WTC11 (cell line): ENCODE results near the gene DBNL.

Experiments used
- GABPB1 ChIP-seq: sonication (generic); formaldehyde crosslinking; IDR thresholded peaks from 2 replicates; pipeline ENCODE4 v1.8.1; 2023; ENCODE audit warnings: mild to moderate bottlenecking, missing genetic modification reagents
- NR3C1 ChIP-seq: sonication (generic); formaldehyde crosslinking; conservative IDR thresholded peaks from 2 replicates; pipeline ENCODE4 v1.8.1; 2023; ENCODE audit warnings: low read depth, mild to moderate bottlenecking, missing genetic modification reagents
- TF ChIP-seq, protein P1 (sequence below): sonication (generic); formaldehyde crosslinking; IDR thresholded peaks from 2 replicates; pipeline ENCODE4 v1.8.0; 2022; ENCODE audit warnings: mild to moderate bottlenecking, missing genetic modification reagents
- TF ChIP-seq, protein P2 (sequence below): sonication (generic); formaldehyde crosslinking; conservative IDR thresholded peaks from 2 replicates; pipeline ENCODE4 v1.8.1; 2022; ENCODE audit warnings: mild to moderate bottlenecking, missing genetic modification reagents
- TF ChIP-seq, protein P3 (sequence below): fragments of 200-600 bp; IDR thresholded peaks from 2 replicates; pipeline ENCODE4 v1.8.0; 2022; ENCODE audit warnings: antibody characterized with exemption

DNA sequence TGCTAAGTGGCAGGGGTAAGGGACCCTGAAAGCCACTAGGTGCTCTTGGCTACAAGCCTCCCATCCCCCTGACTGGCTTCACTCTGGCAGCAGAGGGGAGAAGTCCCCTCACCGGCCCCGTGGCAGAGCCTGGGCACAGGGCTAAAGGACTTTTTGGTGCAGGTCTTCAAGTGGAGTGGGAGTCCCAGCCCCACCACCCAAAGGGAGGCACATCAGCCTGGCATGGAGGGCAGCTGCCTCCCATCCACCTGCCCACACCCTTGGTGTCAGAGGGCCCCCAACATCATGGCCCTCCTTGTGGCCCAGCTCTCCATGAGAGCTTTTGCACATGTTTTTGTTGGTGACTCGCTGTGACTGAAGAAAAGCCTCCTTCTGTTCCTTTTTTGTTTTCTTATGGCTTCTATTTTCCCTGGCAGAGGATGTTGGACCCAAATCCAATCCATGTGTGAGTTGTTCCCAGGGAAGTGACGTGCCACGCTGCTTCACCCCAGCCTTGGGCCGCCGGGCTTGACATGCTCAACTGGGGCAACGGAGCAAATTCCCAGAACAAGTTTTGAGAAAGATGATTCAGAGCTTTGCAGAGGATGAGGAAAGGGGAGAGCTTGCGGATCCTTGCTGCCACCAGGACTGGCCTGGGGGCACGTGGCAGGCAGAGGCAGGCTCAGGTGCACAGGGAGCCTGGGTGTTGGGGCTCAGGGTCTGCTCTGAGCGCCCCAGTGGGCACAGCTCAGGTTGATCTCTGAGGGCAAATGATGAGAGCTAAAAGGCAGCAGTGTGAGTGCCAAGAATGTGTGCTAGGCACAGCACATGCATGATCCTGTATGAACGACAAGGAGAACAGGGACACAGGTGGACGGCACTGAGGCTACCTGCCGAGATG lies 57.7 kb downstream of the DBNL start:
- TF ChIP-seq NR3C1 (CRISPR knock-in tag), result no peak
- TF ChIP-seq, protein P1, sequence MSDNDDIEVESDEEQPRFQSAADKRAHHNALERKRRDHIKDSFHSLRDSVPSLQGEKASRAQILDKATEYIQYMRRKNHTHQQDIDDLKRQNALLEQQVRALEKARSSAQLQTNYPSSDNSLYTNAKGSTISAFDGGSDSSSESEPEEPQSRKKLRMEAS (CRISPR knock-in tag), result no peak
- TF ChIP-seq, protein P2, sequence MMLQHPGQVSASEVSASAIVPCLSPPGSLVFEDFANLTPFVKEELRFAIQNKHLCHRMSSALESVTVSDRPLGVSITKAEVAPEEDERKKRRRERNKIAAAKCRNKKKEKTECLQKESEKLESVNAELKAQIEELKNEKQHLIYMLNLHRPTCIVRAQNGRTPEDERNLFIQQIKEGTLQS (CRISPR knock-in tag), result no peak
- no peak for TF ChIP-seq GABPB1 (CRISPR knock-in tag)
- TF ChIP-seq, protein P3, sequence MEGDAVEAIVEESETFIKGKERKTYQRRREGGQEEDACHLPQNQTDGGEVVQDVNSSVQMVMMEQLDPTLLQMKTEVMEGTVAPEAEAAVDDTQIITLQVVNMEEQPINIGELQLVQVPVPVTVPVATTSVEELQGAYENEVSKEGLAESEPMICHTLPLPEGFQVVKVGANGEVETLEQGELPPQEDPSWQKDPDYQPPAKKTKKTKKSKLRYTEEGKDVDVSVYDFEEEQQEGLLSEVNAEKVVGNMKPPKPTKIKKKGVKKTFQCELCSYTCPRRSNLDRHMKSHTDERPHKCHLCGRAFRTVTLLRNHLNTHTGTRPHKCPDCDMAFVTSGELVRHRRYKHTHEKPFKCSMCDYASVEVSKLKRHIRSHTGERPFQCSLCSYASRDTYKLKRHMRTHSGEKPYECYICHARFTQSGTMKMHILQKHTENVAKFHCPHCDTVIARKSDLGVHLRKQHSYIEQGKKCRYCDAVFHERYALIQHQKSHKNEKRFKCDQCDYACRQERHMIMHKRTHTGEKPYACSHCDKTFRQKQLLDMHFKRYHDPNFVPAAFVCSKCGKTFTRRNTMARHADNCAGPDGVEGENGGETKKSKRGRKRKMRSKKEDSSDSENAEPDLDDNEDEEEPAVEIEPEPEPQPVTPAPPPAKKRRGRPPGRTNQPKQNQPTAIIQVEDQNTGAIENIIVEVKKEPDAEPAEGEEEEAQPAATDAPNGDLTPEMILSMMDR, result no peak
